Kidney (tissue), 14 donors: ENCODE results near the gene ATP2C2. TPM values are rescaled to one million over a fixed set of nuclear protein-coding genes. Genes with fewer than 3 reads are reported as not detected.

Experiments
- DNase-seq, 5 donors: peaks; one replicate each; pipeline ENCODE4 v3.0.0-alpha.2; 2013 to 2020
- FAIRE-seq: peaks from 2 replicates; lab custom pipeline; 2012; peaks lifted over from hg19 to GRCh38; lab: Jason Lieb, UNC
- H3K27ac ChIP-seq, 2 donors: one replicate each; pipeline ENCODE4 v1.7.0; 2013; ENCODE audit warnings: low read depth in 2 of 2, low read length in 2 of 2, inconsistent platforms in 1 of 2
- H3K27me3 ChIP-seq: one replicate; pipeline ENCODE4 v1.7.1; 2013; ENCODE audit warnings: low read length, inconsistent platforms; ENCODE audit not compliant: control insufficient read depth, insufficient read depth
- H3K36me3 ChIP-seq, 3 donors: one replicate each; pipeline versions ENCODE4 v1.7.0 to v1.7.1; 2013; ENCODE audit warnings: low read length in 3 of 3, control low read depth in 1 of 3, inconsistent platforms in 1 of 3; ENCODE audit not compliant: insufficient read depth in 3 of 3, control insufficient read depth in 2 of 3
- H3K4me1 ChIP-seq, 3 donors: one replicate each; pipeline versions ENCODE4 v1.7.0 to v1.7.1; 2013; ENCODE audit warnings: low read length in 3 of 3, inconsistent platforms in 1 of 3, low read depth in 1 of 3; ENCODE audit not compliant: control insufficient read depth in 2 of 3, insufficient read depth in 2 of 3
- H3K4me3 ChIP-seq, 3 donors: one replicate each; pipeline versions ENCODE4 v1.7.0 to v1.8.1; 2013; ENCODE audit warnings: low read length in 3 of 3, control low read depth in 1 of 3, inconsistent platforms in 1 of 3
- H3K9ac ChIP-seq, 3 donors: one replicate each; pipeline versions ENCODE4 v1.7.0 to v1.7.1; 2013; ENCODE audit warnings: low read length in 3 of 3, control low read depth in 1 of 3, inconsistent platforms in 1 of 3
- H3K9me3 ChIP-seq, 3 donors: one replicate each; pipeline versions ENCODE4 v1.7.0 to v1.7.1; 2013; ENCODE audit warnings: low read length in 3 of 3, control low read depth in 1 of 3, inconsistent platforms in 1 of 3; ENCODE audit not compliant: control insufficient read depth in 2 of 3, insufficient read depth in 1 of 3
- CTCF ChIP-seq: IDR thresholded peaks from 3 replicates; pipeline ENCODE4 v1.5.1; 2012; ENCODE audit warnings: mild to moderate bottlenecking, moderate library complexity, borderline replicate concordance; ENCODE audit not compliant: insufficient read depth; ENCODE audit errors: extremely low read depth
- intact Hi-C: fragments of 100-400 bp; cut with DNase I; formaldehyde crosslinking; loops from one replicate; pipeline ENCODE4 v1.11.1; 2022
- polyA plus RNA-seq: library from polyadenylated mRNA; stranded (reverse); fragments of 350-450 nt; fragmentation: Illumina TruSeq; extraction: RNeasy Lipid Tissue Mini Kit (QIAGEN cat#74804); gene quantifications from one replicate; pipeline ENCODE4 v1.2.3, GENCODE V29; 2014; ENCODE audit warnings: low read depth, low replicate concordance; ENCODE audit not compliant: insufficient read depth
- total RNA-seq: library from RNA; stranded (reverse); fragmentation: NEBNext Ultra II Directional; extraction: Animal tissue kit (Norgen Biotek cat#: 25700); gene quantifications from one replicate; pipeline ENCODE4 v1.2.1, GENCODE V29; 2021
- donor health status: control.
- donor health status: control.
- donor health status: control.
- donor health status: control.
- donor health status: control.
- donor health status: DM: yes; HTN: yes; CAD: no.
- donor health status: Normal renal cell carcinoma (clear cell type).

The ATP2C2 gene
- total and polyA plus RNA-seq, 2 donors from 2014 or later: 2.2 to 2.6 TPM

- Histone ChIP-seq H3K27ac (no peak overlapping the region), H3K4me1 (no peaks in the 10 kb centered on the region), H3K27me3 (no peaks in the 10 kb centered on the region), H3K4me3 (no peak overlapping the region), H3K9ac (no peak overlapping the region), H3K36me3 (peaks cover 0 to 2% (median 0%) of the 10 kb centered on the region in 3 donors), H3K9me3 (peaks cover 0 to 9% (median 0%) of the 10 kb centered on the region in 3 donors)
- no peak for DNase-seq
- TF ChIP-seq CTCF: no peak
- intact Hi-C loops: no loop called here
- FAIRE-seq: no peak
These were observed 53.5 kb downstream of the ATP2C2 start for GRCh38 chr16:84421938-84422220.

- intact Hi-C loops: no loop called here
- no peak for TF ChIP-seq CTCF
These were observed 55.1 kb downstream of the ATP2C2 start for GRCh38 chr16:84423416-84423837.

GRCh38 chr16:84425696-84426095 is 57.4 kb downstream of the ATP2C2 start:
- no peak for DNase-seq
- H3K9ac ChIP-seq: no peak overlapping the region
- intact Hi-C loops: no loop called here
- H3K27me3 ChIP-seq: no peaks in the 10 kb centered on the region
- FAIRE-seq: no peak
- no peaks in the 10 kb centered on the region for H3K4me1 ChIP-seq
- TF ChIP-seq CTCF: no peak
- peaks cover 0 to 9% (median 0%) of the 10 kb centered on the region in 3 donors for H3K9me3 ChIP-seq
- no peak overlapping the region for H3K27ac ChIP-seq
- H3K36me3 ChIP-seq: peaks cover 0 to 2% (median 0%) of the 10 kb centered on the region in 3 donors
- no peak overlapping the region for H3K4me3 ChIP-seq

More at GRCh38 chr16:84423416-84423837, 55.1 kb downstream of the ATP2C2 start:
- Histone ChIP-seq H3K9ac (no peak overlapping the region), H3K36me3 (peaks cover 0 to 2% (median 0%) of the 10 kb centered on the region in 3 donors), H3K27me3 (no peaks in the 10 kb centered on the region), H3K27ac (no peak overlapping the region), H3K4me3 (no peak overlapping the region), H3K4me1 (no peaks in the 10 kb centered on the region), H3K9me3 (peaks cover 0 to 9% (median 0%) of the 10 kb centered on the region in 3 donors)
- FAIRE-seq (no peak), DNase-seq (no peak)

GRCh38 chr16:84426804-84427203 is 58.5 kb downstream of the ATP2C2 start:
- no peak overlapping the region for H3K4me3 ChIP-seq
- intact Hi-C loops: no loop called here
- no peak for DNase-seq
- no peaks in the 10 kb centered on the region for H3K27me3 ChIP-seq
- no peaks in the 10 kb centered on the region for H3K4me1 ChIP-seq
- no peak for FAIRE-seq
- H3K27ac ChIP-seq: no peak overlapping the region
- H3K36me3 ChIP-seq: peaks cover 0 to 2% (median 0%) of the 10 kb centered on the region in 3 donors
- TF ChIP-seq CTCF: no peak
- H3K9ac ChIP-seq: no peak overlapping the region
- peaks cover 0 to 9% (median 0%) of the 10 kb centered on the region in 3 donors for H3K9me3 ChIP-seq
